ENCODE data around the gene CDC42BPA.

The CDC42BPA gene

DNA sequence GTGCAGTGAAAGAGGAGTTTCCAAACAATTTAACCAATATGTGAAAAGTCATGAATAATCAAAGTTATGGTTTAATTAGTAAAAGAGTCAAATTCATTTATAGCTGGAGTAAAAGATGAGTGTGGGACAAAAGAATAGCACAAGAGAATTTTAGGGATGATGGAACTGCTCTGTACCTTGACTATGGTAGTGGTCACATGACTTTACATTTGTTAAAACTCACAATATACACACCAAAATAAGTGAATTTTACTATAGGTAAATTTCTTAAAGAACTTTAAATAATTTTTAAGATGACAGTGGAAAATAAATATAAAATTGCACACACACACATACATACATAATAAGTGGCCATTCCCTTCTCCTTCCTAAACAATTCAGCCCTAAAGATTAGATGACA is 13.6 kb downstream of the CDC42BPA start:
- no peak overlapping the region for H3K27ac ChIP-seq
- no peak for TF ChIP-seq ZFX (IDR thresholded peaks at IDR 0.05; ENCODE audit: borderline replicate concordance)
- TF ChIP-seq, protein P1, sequence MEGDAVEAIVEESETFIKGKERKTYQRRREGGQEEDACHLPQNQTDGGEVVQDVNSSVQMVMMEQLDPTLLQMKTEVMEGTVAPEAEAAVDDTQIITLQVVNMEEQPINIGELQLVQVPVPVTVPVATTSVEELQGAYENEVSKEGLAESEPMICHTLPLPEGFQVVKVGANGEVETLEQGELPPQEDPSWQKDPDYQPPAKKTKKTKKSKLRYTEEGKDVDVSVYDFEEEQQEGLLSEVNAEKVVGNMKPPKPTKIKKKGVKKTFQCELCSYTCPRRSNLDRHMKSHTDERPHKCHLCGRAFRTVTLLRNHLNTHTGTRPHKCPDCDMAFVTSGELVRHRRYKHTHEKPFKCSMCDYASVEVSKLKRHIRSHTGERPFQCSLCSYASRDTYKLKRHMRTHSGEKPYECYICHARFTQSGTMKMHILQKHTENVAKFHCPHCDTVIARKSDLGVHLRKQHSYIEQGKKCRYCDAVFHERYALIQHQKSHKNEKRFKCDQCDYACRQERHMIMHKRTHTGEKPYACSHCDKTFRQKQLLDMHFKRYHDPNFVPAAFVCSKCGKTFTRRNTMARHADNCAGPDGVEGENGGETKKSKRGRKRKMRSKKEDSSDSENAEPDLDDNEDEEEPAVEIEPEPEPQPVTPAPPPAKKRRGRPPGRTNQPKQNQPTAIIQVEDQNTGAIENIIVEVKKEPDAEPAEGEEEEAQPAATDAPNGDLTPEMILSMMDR (IDR thresholded peaks at IDR 0.05), result no peak

DNA sequence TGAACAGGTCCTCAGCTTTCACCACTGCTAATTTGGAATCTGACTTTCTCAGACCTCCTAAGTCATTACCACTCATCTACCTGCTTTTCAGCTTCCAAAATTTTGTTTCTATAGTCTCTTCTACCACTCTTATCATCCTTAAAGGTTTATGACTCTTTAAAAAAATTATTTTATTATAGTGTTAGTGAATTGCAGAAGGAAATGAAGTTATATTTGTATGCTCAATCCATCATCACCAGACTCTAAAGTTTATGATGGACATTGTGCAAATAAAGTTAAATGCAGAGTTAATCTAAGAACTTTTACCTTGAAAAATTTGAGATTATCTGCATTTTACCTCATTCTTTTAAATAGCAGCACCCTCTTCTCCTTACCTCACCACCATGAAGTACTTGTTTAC is 14.6 kb downstream of the CDC42BPA start:
- TF ChIP-seq, protein P1 (IDR thresholded peaks at IDR 0.05), result no peak
- TF ChIP-seq ZFX (IDR thresholded peaks at IDR 0.05; ENCODE audit: borderline replicate concordance), result no peak
- H3K27ac ChIP-seq, result no peak overlapping the region

DNA sequence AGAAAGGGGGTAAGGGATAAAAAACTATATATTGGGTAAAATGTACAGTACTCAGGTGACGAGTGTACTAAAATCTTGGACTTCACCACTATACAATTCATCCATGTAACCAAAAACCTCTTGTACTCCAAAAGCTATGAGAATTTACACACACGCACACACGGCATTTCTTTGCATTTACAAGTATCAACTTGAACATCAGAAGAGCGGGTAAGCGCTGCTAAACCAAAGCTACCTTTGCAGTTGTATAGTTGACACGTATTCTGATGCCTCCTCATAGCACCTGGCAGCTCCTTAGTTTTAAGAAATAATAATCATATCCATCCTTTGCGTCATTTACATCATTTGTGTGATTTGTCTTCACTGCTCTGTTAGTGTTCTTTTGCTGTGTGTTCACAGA is 17.6 kb downstream of the CDC42BPA start:
- TF ChIP-seq, protein P1 (IDR thresholded peaks at IDR 0.05), result no peak
- TF ChIP-seq ZFX (IDR thresholded peaks at IDR 0.05; ENCODE audit: borderline replicate concordance), result no peak

DNA sequence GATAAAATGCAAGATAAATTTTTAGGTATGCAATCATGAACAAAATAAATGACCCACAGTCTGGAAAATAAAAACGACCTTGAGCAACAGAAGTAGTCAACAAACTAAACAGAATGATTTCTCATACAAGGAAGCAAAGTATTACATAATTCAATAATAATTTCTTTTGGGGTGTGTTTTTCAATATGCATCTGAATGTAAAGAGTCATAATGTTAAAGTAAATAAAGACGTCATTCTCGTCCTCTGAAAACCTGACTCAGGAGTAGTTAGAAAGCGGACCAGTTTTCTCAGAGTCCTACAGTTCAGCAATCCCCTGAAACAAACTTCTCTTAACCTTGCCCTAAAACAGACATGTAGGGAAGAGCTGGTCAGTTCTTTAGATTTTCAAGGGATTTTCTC is 18.6 kb downstream of the CDC42BPA start:
- no peak for TF ChIP-seq ZFX (IDR thresholded peaks at IDR 0.05; ENCODE audit: borderline replicate concordance)
- TF ChIP-seq, protein P1 (IDR thresholded peaks at IDR 0.05), result no peak
- no peak overlapping the region for H3K27ac ChIP-seq

More for the DNA sequence above, 17.6 kb downstream of the CDC42BPA start:
- H3K27ac ChIP-seq, result no peak overlapping the region

DNA sequence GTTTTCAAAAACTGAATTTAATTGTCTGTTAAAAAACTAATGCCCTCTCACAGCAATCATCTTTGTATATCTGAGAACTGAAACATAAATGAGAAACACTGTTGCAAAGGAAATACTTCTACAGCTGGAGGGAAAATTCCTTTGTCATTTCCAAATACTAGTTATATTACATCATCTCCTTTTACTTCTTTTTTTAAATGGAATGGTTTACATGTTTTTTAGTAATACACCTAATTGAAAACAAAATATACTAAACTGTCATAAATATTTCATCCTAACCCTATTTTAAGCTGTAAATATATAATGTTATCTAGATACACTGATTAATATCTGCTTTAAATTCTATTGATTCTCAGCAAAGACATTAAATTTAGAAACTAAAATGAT is 19.1 kb downstream of the CDC42BPA start:
- H3K27ac ChIP-seq, result no peak overlapping the region
- TF ChIP-seq, protein P1 (IDR thresholded peaks at IDR 0.05), result no peak
- TF ChIP-seq ZFX (IDR thresholded peaks at IDR 0.05; ENCODE audit: borderline replicate concordance), result no peak

DNA sequence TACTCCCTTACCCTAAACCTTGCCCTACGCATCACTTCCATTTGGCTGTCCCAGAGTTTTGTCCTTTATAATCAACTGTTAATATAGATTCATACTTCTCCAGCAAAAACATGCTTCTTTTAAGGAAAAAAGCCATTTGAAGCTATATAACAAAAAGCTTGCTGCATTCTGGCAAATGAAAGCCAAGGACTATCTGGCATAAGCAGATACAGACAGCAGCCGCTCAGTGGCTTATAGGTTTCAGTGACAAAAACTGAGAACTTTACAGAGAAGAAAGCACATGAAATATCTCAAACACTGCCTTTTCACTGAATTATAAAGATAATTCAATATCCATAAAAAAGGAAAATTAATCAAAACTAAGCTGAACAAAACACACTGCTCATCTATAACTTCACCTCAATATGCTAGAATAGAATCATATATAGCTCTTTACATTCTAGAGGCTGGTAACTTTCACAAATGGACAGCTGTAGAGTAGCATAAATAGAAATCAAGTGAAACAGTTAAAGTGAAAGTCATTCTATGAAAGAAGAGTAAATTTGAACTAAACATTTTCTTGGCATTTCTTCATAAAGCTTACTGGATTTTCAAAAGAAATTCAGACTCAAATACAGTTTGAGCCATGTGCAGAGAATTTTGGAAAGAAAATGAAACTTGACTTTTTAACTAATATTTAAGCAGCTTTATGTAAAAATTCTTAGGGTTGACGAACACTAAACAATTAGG is 19.6 kb downstream of the CDC42BPA start:
- TF ChIP-seq ZFX (IDR thresholded peaks at IDR 0.05; ENCODE audit: borderline replicate concordance), result no peak
- TF ChIP-seq, protein P1 (IDR thresholded peaks at IDR 0.05), result no peak
- no peak overlapping the region for H3K27ac ChIP-seq

DNA sequence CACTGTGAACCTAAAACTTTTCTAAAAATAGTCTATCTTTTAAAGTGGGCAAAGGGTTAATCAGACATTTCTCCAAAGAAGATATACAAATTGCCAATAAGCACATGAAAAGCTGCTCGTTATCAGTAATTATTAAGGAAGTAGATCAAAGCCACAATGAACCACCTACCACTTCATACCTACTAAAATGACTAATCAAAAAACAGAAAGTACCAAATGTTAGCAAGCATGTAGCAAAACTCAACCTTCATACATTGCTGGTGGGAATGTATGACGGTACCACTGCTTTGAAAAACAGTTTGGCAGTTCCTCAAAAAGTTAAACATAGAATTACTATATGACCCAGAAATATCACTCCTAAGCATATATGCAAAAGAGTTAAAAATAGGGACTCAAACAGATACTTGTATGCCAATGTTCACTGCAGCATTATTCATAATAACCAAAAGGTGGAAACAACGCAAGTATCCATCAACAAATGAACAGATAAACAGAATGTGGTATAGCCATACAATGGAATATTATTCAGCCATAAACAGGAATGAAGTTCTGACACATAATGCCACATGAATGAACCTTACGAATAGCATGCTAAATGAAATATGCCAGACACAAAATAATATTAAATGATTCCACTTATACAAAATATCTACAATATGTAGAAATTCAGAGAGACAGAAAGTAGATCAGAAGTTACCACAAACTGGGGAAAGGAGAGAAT is 21.1 kb downstream of the CDC42BPA start:
- H3K27ac ChIP-seq, result no peak overlapping the region
- TF ChIP-seq, protein P1 (IDR thresholded peaks at IDR 0.05), result no peak
- no peak for TF ChIP-seq ZFX (IDR thresholded peaks at IDR 0.05; ENCODE audit: borderline replicate concordance)

Data from 22Rv1 (cell line).